NCI-H128 (cell line): ENCODE data around the gene ANXA6.

Experiments used
- DNase-seq: peaks from one replicate; lab custom pipeline; 2025; ENCODE audit not compliant: unreplicated experiment; lab: John Stamatoyannopoulos, UW

ANXA6 gene

DNA sequence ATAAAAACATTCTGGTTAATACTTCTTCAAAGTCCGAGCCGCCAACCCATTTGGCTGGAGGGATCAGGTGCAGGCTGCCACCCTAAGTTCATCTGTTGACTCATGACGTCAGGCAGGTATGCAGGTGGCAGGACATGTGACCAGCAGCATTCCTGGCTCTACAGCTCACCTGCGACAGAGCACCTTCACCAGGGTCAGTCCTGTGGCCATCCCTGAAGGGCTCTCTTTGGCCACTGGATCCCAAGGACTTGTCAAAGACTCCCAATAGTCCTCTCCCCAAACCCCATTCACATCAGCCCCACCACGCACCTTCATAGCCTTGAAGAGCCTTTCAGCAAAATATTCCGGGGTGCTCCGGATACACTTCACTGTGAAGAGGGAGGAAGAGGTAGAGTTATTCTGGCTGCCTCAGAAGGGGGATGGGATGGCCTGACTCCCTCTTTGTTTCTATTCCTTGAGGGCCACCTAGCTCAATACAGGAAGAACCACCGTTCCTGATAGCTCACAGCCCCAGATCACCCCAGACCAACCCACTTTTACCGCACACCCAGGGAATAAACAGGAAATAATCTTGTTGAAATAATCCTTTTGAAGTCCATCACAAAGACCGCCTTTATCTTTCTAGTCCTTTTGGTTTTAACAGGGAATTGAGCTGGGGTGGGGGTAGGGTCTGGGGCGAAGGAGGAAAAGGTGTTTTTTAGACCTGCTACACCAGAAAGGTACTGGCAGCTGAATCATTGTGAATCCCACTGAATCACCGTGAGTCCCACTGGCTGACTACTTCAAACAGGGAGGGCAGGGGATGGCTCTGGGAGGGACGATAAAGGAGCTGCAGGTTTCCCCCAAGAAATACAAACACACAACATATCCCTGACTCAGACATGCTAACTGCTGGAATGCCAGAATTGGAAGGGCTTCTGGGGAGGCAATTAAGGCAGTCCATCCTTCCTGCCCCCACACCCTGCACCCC, 26.4 kb downstream of the ANXA6 start:
- DNase-seq = no peak

DNA sequence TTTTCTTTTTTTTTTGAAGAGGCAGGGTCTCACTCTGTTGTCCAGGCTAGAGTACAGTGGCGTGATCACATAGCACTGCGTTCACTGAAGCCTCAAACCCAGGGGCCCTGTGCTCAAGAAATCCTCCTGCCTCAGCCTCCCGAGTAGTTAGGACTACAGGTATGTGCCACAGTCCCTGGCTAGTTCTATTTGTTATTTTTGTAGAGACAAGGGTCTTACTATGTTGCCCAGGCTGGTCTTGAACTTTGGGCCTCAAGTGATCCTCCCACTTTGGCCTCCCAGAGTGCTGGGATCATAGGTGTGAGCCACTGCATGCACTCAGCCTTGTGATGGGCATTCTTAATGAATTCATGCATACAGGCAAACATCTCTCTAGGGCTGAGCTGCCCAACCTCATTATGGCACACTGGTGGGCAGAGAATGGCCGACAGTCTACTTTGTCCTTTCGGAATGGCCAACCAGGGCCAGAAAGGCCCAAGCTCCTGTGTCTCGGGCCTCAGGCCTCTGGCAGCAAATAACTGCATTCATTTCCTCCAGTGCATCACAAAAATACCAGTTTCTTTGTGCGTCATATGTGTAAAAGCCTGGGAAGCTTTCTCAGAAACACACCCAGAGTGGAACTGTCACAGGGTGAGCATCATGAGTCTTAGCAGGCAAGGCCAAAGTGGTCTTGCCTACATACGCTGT, 27.2 kb downstream of the ANXA6 start:
- DNase-seq = no peak

DNA sequence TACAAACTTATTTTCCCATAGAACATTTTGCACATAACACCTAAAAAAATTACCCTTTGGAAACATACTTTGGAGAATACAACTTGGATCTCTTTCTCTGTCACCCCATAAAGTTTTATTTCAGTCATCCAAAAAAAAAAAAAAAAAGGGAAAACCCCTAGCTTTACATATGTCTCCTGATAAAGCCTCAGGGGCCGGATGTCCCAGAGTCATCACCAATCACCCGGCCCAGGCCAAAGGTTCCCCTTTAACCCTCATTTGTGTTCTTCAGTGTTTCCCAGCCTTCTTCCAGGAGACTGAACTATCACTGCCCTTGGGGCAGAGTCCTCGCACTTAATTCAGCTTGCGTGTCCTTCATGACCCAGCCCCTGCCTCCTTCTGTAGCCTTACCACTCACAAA, 28.8 kb downstream of the ANXA6 start:
- no peak for DNase-seq

DNA sequence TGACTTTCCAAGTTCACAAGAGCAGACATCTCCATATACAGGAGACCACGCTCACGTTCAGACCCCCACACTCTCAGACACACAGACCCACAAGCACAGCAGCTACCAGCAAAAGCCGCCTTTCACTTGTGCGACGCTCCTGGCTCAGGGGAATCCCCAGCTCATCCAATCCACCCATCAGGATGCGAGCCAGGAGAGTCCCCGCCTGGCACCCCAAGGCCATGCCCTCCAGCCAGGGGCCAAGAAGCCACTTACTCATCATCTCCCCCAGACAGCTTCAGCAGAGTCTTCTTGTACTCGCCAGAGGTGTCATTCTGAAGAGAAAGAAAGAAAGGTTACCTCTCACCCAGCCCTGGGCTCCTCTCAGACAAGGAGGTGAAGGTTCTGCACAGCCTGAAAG, 29.7 kb downstream of the ANXA6 start:
- DNase-seq = no peak

DNA sequence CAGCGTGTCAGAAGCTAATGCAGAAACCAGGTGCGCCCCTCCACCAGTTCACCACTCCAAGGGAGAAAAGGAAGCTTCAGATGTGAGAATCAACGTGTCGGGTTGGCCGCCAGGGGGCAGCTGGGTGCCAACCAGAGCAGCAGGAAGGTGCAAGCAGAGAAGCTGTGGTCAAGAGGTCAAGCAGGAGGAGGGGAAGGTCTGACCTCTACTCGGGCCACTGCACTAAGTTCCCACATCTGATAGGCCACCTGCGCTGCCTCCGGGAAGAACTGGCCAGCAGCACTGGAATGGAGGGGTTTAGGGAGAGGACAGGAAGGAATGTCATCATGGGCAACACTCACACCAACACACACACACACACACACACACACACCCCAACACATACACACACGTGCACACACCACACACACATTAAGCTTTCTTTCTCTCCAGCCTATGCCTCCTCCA, 31.4 kb downstream of the ANXA6 start:
- DNase-seq = no peak

DNA sequence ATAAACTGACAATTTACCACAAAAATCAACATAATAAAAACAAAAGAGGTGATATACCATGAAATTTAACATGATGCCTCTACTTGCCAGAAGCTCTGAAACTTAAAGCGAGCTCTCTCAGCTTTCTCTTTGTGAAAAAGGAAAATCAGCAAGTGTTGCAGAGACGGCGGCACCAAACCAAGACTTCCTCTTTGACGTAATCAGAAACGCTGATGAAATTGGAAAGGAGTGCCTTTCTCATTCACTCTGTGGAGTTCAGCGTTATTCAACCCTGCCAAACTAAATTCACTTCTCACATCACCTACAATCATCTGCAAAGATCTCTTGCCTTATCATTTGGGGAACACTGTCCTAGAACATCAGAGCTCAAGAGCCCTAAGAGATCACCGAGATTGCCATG, 32.2 kb downstream of the ANXA6 start:
- no peak for DNase-seq

DNA sequence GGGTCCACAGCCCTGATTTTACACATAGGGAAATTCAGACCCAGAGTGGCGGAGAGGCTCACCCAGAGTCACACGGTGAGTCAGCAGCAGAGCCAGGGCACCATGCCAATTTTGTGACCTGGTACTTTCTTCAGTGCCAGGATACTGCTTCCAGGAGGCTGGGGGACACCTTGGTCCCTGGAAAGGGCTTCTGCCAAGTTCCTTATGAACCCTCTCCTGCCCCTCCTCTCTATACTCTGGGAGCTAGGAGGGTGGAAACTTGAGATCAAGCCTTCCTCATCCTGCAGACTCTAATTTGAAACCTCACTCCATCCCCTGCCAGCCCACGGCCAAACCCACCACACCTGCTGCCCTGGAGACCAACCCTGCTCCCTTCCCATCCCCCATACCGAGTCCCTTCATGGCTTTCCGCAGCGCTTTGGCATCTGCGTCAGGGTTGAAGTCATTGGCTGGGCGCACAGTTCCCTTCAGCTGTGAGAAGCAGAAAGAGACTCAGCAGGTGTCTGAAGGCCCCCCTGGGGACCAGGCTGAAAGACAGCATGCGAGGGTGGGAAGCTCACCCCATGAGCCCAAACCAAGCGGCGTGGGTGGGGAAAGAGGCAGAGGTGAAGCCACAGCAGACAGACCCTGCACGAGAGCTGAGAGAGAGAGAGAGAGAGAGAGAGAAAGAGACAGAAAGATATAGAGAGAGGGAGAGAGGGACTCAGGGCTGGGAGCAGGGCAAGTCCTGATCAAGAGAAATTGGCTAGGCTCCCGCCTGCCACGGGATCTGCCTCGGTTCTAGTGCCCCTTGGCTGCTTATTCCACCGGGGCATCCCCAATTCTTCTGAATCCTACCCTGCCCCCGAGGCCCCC, 33.5 kb downstream of the ANXA6 start:
- DNase-seq = no peak

DNA sequence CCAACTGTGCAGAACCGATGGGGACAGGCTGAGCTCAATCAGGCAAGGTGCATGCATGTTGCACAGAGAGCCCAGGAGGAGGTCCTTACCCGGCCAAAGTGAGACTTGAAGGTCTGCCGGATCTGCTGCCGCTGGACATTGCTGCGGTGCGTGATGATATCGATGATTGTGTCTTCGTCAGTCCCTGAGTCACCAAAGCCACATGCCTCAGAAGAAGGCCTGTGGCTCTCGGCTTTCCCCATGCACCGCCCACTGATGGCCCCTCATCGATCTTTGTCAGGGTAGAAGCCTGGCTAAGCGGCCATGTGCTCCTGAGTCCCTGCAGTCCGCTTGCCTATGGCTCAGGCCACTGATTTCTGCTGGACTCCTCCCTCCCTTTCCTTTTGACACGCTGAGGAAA, 34.8 kb downstream of the ANXA6 start:
- DNase-seq = no peak

DNA sequence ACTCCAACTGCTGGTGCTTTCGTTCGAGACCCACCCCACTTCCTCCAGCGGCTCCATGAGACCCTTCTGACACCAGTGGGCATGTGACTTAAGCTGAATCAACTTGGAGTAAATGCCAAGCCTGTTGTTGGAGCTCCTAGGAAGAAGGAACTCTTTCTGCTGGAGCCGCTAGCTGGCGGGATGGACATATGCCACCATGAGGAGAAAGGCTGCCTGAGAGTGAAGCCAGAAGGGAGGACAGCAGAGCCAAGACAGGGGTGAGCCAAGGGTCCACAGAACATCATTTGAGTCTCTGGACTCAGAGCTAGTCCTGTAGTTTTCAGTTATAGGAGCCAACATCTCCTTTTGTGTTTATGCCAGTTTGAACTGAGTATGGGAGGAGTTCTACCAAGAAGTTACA, 35.9 kb downstream of the ANXA6 start:
- no peak for DNase-seq

DNA sequence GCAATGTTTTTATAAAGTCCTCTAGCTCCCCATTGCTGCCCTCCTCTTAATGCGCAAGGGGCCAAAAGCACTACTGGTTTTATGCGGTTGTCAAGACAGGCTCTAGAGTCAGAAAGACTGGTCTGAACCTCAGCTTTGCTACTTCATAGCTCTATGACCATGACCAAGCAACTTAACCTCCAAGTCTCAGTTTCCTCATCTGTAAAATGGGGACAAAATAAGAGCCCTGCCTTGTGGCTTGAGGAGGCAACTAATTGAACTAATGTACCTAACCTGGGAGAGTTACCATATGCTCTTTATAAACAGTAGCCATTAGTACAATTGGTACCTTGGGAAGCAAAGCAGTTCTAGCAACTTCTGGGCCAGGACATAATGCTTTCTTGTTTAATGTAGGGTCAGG, 36.5 kb downstream of the ANXA6 start:
- DNase-seq = no peak

DNA sequence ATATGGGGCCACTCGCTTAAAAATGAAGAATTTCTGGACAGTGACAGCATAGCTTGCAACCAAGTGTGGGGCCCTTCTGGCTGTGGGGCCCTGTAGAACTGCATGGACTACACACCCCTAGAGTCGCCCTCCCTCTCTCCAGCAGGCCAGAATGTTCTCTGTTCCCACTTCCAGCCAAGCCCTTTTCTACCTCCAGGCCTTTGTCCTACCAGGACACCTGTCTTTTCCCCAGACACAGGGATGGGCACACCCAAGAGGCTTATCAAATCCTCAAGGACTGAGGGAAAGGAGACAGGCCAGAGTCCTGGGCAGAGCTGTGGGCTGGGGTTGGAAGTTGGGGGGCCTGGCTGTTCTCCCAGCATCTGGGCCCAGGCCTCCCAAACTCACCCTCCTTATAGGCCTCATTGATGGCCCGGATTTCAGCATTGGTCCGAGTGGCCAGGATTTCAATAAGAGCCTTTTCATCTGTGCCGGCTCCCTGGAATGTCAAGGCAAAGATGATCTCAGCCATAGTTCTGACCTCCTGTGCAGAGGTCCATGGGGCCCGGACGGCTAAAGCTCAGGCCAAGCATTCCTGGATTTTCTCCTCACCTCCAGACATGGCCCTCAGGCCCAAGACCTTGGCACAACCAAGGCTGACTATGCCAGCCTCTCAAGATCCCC, 38.5 kb downstream of the ANXA6 start:
- DNase-seq = no peak

DNA sequence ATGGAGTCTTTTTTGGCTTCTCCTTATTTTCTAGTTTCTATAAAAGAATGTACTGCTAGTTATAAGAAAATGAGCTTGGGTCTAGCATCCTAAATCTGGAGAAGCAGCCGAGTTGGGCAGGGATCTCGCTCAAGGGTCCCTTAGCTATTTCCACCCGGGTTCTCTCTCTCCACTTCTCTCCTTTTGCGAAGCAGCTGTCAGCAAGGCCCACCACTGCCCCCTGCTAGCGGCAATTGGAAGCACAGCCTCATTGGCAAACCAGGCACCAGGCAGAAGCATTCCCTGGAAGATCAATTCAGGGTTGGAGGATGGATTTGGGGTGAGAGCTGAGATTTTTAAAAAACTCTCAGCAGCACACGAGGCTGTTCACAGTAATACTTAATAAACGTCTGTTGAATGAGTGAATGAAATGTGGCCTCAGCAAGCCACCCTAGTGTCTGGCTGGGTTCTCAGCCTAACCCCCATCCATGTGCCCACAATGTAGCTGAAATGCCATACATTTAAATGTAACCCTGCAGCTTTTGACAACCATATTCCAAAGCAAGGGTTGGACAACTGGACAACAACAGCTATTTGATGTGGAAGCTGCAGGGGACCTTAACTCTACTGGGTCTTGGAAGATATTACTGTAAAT, 42.2 kb downstream of the ANXA6 start:
- DNase-seq = no peak

DNA sequence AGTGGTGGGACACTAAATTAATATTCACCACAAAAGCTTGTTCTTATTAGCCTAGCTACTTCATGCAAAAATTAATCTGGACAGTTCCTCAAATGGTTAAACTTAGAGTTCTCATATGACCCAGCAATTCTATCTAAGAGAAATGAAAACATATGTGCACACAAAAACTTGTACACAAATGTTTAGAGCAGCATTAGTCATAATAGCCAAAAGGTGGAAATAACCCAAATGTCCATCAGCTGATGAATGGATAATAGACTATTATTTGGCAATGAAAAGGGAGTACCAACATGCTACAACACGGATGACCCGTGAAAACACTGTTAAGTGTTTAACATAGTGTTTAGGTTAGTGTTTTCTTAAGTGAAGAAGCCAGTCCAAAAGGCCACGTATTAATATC, 43.9 kb downstream of the ANXA6 start:
- DNase-seq = no peak

DNA sequence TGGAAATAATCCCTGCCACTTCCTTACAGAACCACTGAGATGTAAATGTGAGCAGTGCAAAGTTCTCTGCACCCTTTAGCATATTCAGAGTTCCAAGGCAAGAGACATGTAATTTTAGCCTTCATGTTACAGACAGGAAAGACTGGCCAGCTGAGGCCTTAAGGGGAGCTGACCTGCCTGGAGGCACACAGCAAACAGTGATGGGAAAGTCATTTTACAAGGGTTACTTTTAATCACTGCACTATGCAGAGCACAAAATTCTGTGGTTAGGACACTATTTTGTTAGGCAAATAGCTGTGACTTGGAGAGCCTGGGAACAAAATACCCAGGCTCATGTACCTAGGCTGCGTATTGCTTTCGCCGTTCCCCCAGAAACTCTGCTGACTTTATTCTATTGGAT, 46.6 kb downstream of the ANXA6 start:
- DNase-seq = no peak

DNA sequence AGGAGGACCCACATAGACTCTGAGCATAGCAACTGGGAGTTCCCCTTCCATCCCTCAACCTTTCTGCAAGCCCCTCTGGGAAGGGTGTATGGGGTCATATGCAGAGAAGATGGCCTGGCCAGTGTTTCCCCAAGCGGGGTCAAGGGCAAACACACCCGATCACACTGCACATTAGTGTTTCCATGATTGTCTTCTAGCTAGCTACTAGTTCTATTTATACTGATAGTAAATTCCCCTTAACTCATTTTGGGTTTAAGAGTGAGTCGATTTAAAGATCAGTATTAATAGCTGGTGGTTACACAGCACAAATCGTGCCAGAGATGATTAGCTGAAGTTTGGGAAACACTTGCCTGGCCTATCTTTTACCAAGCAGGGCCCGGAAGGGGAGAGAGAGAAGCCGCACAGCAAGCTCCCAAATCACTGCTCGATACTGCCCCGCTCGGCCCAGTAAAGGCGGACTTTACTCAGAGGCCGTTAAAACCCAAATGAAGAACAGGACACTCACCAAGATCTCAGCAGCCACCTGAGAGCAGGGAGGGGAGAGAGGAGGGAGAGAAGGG, 47.4 kb downstream of the ANXA6 start:
- no peak for DNase-seq

DNA sequence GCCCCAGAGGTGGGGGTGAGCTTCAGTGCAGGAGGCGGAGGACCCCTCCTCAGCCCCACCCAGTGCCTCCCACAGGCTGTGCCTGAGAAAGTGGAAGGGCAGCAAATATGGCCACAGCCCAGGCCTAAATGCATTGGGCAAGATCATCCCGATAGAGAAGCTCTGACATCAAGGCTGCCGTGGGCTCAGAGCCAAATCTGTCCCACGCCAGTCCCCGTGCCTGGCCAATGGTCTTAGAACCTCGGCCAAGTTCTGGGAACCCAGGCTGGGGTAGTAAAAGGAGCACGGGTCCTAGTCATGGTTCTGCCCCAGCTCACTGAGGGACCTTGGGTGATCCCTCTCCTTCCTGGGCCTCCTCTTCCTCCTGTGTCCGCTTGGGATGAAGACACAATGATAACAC, 49.0 kb downstream of the ANXA6 start:
- DNase-seq = no peak

DNA sequence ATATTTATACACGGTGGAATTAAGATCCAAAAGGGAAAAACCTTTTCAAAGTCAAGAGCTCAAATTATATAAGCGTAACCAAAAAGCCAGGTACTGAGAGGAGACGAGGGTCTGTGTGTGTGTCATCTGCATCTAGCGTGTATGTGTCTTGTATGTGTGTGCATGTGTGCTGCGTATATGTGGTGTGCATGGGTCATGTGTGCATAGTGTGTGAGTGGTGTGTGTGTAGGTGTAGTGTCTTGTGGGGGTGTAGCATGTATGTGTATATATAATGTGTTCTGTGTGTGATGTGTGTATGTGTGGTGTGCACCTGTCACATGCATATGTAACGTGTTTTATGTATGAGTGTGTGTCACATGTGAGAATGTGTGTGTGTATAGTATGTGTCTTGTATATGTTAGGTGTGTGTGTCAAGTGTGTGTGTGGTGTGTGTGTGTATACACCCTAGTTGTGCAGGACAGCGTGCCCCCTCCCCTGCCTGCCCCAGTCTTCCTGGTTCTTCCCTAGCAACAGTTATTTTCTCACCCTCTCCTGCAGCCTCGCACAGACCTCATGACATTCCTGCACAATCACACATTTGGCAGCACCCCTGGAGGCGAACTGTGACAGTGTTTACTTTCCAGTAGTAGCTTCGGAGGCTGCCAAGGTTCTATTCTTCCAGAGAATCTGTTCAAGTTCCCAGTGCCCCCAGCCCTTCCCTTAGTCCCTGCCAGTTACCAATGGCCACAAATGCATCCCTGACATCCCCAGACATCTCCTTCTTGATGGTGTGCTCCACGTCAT, 49.6 kb downstream of the ANXA6 start:
- no peak for DNase-seq

DNA sequence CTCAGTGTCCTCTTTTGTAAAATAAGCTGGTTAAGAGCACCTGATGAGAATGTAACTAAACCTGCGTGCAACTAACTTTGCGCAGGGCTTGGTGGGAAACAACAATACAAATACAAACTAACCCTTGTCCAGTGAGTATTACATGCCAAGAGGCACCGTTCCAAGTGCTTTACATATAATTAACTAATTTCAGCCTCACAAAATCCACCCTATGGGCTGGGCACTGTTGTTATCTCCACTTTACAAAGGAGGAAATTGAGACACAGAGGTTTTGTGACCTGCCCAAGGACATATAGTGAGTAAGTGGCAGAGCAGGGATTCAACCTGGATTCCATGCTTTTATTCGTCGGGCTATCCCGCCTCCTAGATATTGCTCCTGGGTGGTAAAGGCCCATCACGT, 50.5 kb downstream of the ANXA6 start:
- DNase-seq = no peak

DNA sequence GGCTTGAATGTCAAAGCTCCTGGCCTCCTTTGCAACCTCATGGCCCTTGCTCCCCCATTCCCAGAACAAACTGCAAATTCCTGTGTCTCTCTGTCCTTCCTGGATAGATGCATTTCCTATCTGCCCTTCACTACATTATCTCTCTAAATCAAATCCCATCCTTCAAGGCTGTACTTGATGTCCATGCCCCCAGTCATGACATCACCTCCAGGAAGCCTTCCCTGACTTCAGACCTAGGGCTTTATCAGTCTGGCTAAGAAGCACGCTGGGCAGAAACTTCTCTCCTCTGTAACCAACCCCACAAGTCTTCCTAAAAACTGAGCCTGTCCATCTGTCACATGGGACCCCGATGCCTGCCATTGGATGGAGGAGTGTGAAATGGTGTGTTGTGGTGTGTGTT, 51.1 kb downstream of the ANXA6 start:
- DNase-seq = no peak
